Gastroesophageal sphincter (tissue), 4 donors: ENCODE data around the gene CPVL. TPM values are rescaled to one million over a fixed set of nuclear protein-coding genes. Genes with fewer than 3 reads are reported as not detected.

Experiments used
- ATAC-seq: fragments of 150-250 bp; one replicate; pipeline ENCODE4 v1.9.1; 2016; ENCODE audit warnings: mild to moderate bottlenecking, moderate library complexity
- H3K27ac ChIP-seq, 4 donors: fragments of 200-600 bp; sonication (generic) in 3 of 4; 1 replicate in 3 of 4; 2 replicates in 1 of 4; pipeline ENCODE4 v1.5.1; 2016 to 2019
- H3K27me3 ChIP-seq: fragments of 200-600 bp; sonication (generic); one replicate; pipeline ENCODE4 v1.5.1; 2019
- H3K36me3 ChIP-seq, 2 donors: fragments of 200-600 bp; sonication (generic); one replicate each; pipeline ENCODE4 v1.5.1; 2019; ENCODE audit warnings: control low read depth in 1 of 2
- H3K4me1 ChIP-seq, 3 donors: fragments of 200-600 bp; sonication (generic); 1 replicate in 2 of 3; 2 replicates in 1 of 3; pipeline ENCODE4 v1.5.1; 2016 to 2019; ENCODE audit warnings: control low read depth in 2 of 3
- H3K4me3 ChIP-seq, 2 donors: fragments of 200-600 bp; sonication (generic); one replicate each; pipeline ENCODE4 v1.5.1; 2019; ENCODE audit warnings: mild to moderate bottlenecking in 1 of 2, moderate library complexity in 1 of 2
- H3K9me3 ChIP-seq, 3 donors: fragments of 200-600 bp; sonication (generic); one replicate each; pipeline ENCODE4 v1.5.1; 2017 to 2019; ENCODE audit warnings: control low read depth in 2 of 3
- EP300 ChIP-seq: sonication (generic); formaldehyde crosslinking; IDR thresholded peaks from one replicate; pipeline ENCODE4 v1.6.1; 2017; ENCODE audit warnings: antibody characterized with exemption, mild to moderate bottlenecking
- POLR2A ChIP-seq, 2 donors: fragments of 450-650 bp; IDR thresholded peaks; one replicate each; pipeline ENCODE4 v1.6.1; 2017; ENCODE audit warnings: antibody characterized with exemption in 2 of 2, mild to moderate bottlenecking in 2 of 2, moderate library complexity in 1 of 2
- POLR2AphosphoS5 ChIP-seq: sonication (generic); formaldehyde crosslinking; IDR thresholded peaks from one replicate; pipeline ENCODE4 v1.6.1; 2017; ENCODE audit warnings: antibody characterized with exemption
- WGBS, 2 donors: methylation state at CpG; one replicate each; pipeline ENCODE4 v1.1.5; 2018; ENCODE audit warnings: low coverage in 1 of 2; 5-methylcytosine and 5-hydroxymethylcytosine counted together
- total RNA-seq, 4 donors: library from RNA; depleted of rRNA; stranded (reverse); fragments of >200 nt; gene quantifications; one replicate each; pipeline ENCODE4 v1.1.0, GENCODE V29; 2016
- TF ChIP-seq, protein P1 (sequence below), 4 experiments: fragments of 200-600 bp in 2 of 4; fragments of 450-650 bp in 2 of 4; sonication (generic) in 1 of 4; IDR thresholded peaks; one replicate each; pipeline ENCODE4 v1.5.1; 2017 to 2019; ENCODE audit warnings: antibody characterized with exemption in 4 of 4, mild to moderate bottlenecking in 2 of 4, moderate library complexity in 2 of 4

CPVL gene
- total RNA-seq, 4 donors from 2014 or later, result 4.8 to 24.6 (median 15.1) TPM

DNA sequence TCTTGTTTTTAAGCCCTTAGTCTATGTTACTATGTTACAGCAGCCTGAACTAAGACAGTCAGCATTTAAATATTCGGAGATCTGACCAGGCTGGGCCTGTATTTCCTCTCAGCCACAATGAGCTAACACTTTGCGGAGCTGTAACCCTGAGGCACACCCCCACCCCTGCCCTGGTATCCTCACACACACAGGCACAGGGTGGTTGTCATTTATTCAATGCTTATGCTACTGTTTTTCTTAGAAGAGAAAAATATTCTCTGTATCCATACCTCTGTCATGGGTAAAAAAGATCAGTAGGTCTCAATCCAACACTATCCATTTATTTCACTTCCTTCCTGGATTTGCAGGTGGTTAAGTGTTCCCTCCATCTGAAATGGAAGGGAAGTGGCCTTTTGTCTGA is 107.9 kb downstream of the CPVL start:
- peaks cover 0 to 13% (median 7%) of the 10 kb centered on the region in 3 donors for H3K4me1 ChIP-seq
- no peaks in the 10 kb centered on the region for H3K27me3 ChIP-seq
- ATAC-seq, result peak; percentile 54
- H3K4me3 ChIP-seq, result no peak overlapping the region
- H3K9me3 ChIP-seq, result no peaks in the 10 kb centered on the region
- H3K27ac ChIP-seq, result no peak overlapping the region
- 67 to 100% methylated on average over 1 to 2 of the region's 2 CpGs for WGBS, 2 donors
- H3K36me3 ChIP-seq, result no peaks in the 10 kb centered on the region
- TF ChIP-seq EP300, result no peak
- TF ChIP-seq POLR2A (IDR thresholded peaks at IDR 0.05), result no peak
- TF ChIP-seq POLR2AphosphoS5, result no peak
- TF ChIP-seq, protein P1, sequence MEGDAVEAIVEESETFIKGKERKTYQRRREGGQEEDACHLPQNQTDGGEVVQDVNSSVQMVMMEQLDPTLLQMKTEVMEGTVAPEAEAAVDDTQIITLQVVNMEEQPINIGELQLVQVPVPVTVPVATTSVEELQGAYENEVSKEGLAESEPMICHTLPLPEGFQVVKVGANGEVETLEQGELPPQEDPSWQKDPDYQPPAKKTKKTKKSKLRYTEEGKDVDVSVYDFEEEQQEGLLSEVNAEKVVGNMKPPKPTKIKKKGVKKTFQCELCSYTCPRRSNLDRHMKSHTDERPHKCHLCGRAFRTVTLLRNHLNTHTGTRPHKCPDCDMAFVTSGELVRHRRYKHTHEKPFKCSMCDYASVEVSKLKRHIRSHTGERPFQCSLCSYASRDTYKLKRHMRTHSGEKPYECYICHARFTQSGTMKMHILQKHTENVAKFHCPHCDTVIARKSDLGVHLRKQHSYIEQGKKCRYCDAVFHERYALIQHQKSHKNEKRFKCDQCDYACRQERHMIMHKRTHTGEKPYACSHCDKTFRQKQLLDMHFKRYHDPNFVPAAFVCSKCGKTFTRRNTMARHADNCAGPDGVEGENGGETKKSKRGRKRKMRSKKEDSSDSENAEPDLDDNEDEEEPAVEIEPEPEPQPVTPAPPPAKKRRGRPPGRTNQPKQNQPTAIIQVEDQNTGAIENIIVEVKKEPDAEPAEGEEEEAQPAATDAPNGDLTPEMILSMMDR (IDR thresholded peaks at IDR 0.05), result no peak

DNA sequence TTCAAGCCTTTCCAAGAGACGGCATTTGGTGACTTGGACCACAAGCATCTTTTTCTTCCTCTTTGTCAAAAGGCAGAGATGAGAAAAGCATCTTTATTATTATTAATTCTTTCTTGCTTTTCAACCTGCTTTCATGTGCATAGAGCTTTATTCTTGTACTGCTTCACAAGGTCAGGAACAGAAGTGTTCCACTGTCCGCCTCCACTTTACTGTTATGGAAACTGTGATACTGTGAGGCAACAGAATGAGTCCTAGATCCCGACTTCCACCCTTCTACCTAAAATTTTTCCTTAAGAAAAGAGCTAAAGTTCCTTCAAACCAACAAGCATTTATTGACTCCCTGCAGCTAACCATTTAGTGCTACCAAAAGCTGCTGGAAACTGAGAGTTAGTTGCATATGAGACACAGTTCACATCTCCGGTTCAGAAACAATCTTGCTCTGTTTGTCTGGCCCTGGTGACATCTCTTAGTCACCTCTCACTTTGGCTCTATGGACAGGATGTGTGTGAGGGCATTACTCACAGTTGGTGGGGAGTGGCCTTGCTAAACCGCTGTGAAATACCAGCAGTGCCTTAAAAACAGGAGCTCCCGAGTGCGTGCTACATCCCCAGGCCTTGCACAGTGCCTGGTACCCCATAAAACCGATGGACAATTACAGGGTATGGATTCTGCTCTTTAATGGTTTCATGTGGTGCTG is 111.1 kb downstream of the CPVL start:
- 85 to 88% methylated on average over 8 of the region's 8 CpGs for WGBS, 2 donors

DNA sequence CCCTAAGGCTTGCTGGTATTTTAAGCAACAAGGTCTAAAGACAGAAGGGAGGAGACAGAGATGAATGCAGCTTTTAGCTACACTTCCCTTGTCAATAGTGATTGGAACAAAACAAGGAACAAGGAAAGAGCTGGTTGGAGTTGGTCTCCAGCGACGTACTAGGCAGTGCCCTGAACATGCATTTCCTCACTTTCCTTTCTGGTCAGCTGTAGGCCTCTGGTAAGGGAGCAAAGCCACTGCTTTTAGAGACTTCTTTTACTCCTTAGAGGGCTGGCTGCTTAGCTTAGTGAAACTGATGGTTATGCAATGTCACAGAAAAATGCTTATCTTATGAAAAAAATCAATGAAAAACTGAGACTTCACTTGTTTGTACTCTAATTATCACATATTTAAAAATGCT is 112.8 kb downstream of the CPVL start:
- no peaks in the 10 kb centered on the region for H3K36me3 ChIP-seq
- no peaks in the 10 kb centered on the region for H3K4me1 ChIP-seq
- TF ChIP-seq POLR2A (IDR thresholded peaks at IDR 0.05) (no peak), POLR2AphosphoS5 (no peak), EP300 (no peak)
- TF ChIP-seq, protein P1 (IDR thresholded peaks at IDR 0.05), result no peak
- H3K27me3 ChIP-seq, result no peaks in the 10 kb centered on the region
- no peak overlapping the region for H3K4me3 ChIP-seq
- ATAC-seq, result peak; percentile 66
- no peaks in the 10 kb centered on the region for H3K9me3 ChIP-seq
- WGBS, 2 donors, result 80% methylated on average over 2 of the region's 2 CpGs; no CpG with 5 or more reads in 1 of the 2 donors
- H3K27ac ChIP-seq, result no peak overlapping the region

More for the DNA sequence above, 111.1 kb downstream of the CPVL start:
- ATAC-seq, result peak; percentile 51
- Histone ChIP-seq H3K36me3 (no peaks in the 10 kb centered on the region), H3K9me3 (no peaks in the 10 kb centered on the region), H3K4me3 (no peak overlapping the region), H3K4me1 (peaks cover 0 to 6% (median 5%) of the 10 kb centered on the region in 3 donors), H3K27me3 (no peaks in the 10 kb centered on the region), H3K27ac (no peak overlapping the region)
- TF ChIP-seq POLR2AphosphoS5 (no peak), POLR2A (IDR thresholded peaks at IDR 0.05) (no peak), EP300 (no peak)
- TF ChIP-seq, protein P1 (IDR thresholded peaks at IDR 0.05), result no peak

DNA sequence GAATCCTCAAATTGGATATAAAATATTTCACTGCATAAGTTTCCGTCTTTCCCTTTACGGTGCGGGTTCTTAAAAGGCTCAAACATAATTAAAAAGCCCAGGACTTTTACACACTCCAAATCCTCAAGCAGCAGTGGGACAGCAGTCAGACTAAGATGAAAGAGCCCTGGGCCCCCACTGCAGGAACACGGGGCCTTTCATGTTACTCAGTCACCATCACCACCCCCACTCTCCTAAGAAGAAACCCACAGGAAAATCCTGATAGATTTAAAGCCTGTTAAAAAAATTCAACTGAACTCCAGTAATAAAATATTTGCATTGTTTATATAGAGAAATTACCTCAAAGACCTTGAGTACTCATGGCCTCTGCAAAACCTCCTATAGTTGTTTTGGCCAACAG is 114.2 kb downstream of the CPVL start:
- 83% methylated on average over 4 of the region's 4 CpGs; no CpG with 5 or more reads in 1 of the 2 donors for WGBS, 2 donors

More for the DNA sequence above, 114.2 kb downstream of the CPVL start:
- Histone ChIP-seq H3K36me3 (no peaks in the 10 kb centered on the region), H3K9me3 (peaks cover 0 to 3% (median 0%) of the 10 kb centered on the region in 3 donors), H3K27me3 (no peaks in the 10 kb centered on the region), H3K27ac (no peak overlapping the region), H3K4me1 (no peaks in the 10 kb centered on the region), H3K4me3 (no peak overlapping the region)
- no peak for ATAC-seq
- TF ChIP-seq POLR2A (IDR thresholded peaks at IDR 0.05), result no peak
- TF ChIP-seq, protein P1 (IDR thresholded peaks at IDR 0.05), result no peak
